ENCODE results near the gene VSTM5. TPM values are rescaled to one million over a fixed set of nuclear protein-coding genes. Genes with fewer than 3 reads are reported as not detected.

VSTM5 gene
- total RNA-seq, 1 experiment from 2014 or later: not detected

GRCh38 chr11:93814966-93815633 is 35.3 kb downstream of the VSTM5 start:
- TSS peak; percentile 5 for BruUV-seq (replicated peaks)
- ChIA-PET POLR2A (interaction anchor here (0.7 to 1.2 kb wide), 2 partner anchors 14 to 74 kb away, joined by 4 to 5 read pairs; partner anchors contain the start of genes C11orf54 and TAF1D), CTCF (no interaction called here)
- no peak overlapping the region for H3K27ac Mint-ChIP-seq (ENCODE audit: low read depth, unreplicated experiment)
- H3K27me3 Mint-ChIP-seq (ENCODE audit: insufficient read depth, unreplicated experiment): no peaks in the 10 kb centered on the region
- no peaks in the 10 kb centered on the region for H3K9me3 Mint-ChIP-seq (ENCODE audit: unreplicated experiment)
- DNase-seq (ENCODE audit: unreplicated experiment): no peak
- no peak for TF ChIP-seq CTCF (IDR thresholded peaks at IDR 0.05; ENCODE audit: unreplicated experiment)
- peaks cover 55% of the 10 kb centered on the region for H3K36me3 Mint-ChIP-seq (ENCODE audit: insufficient read depth, unreplicated experiment)
- intact Hi-C loops (cut with micrococcal nuclease): no loop called here
- no peaks in the 10 kb centered on the region for H3K4me1 Mint-ChIP-seq (ENCODE audit: insufficient read depth, unreplicated experiment)
- no peak overlapping the region for H3K4me3 Mint-ChIP-seq (ENCODE audit: unreplicated experiment)

- Mint-ChIP-seq H3K4me1 (ENCODE audit: insufficient read depth, unreplicated experiment) (no peaks in the 10 kb centered on the region), H3K27me3 (ENCODE audit: insufficient read depth, unreplicated experiment) (no peaks in the 10 kb centered on the region), H3K36me3 (ENCODE audit: insufficient read depth, unreplicated experiment) (peaks cover 62% of the 10 kb centered on the region), H3K27ac (ENCODE audit: low read depth, unreplicated experiment) (no peak overlapping the region), H3K4me3 (ENCODE audit: unreplicated experiment) (no peak overlapping the region), H3K9me3 (ENCODE audit: unreplicated experiment) (no peaks in the 10 kb centered on the region)
- BruUV-seq (replicated peaks): no TSS peak
- ChIA-PET CTCF (no interaction called here), POLR2A (interaction anchor here (0.7 to 1.2 kb wide), 2 partner anchors 13 to 72 kb away, joined by 4 to 5 read pairs; partner anchors contain the start of genes C11orf54 and TAF1D)
- no peak for DNase-seq (ENCODE audit: unreplicated experiment)
- intact Hi-C loops (cut with micrococcal nuclease): no loop called here
- TF ChIP-seq CTCF (IDR thresholded peaks at IDR 0.05; ENCODE audit: unreplicated experiment): no peak
Measured at GRCh38 chr11:93813974-93814373, 36.4 kb downstream of the VSTM5 start.

- ChIA-PET CTCF (interaction anchor here (0.6 kb wide), 1 partner anchor 816 kb away, joined by 3 read pairs; no protein-coding TSS in a partner anchor), POLR2A (interaction anchor here (1.4 to 2.7 kb wide), 2 partner anchors 13 to 24 kb away, joined by 6 to 8 read pairs; partner anchors contain the start of gene MED17)
- H3K27ac Mint-ChIP-seq (ENCODE audit: low read depth, unreplicated experiment): peak overlapping the region; percentile 51
- intact Hi-C loops (cut with micrococcal nuclease): no loop called here
- no TSS peak for BruUV-seq (replicated peaks)
- H3K36me3 Mint-ChIP-seq (ENCODE audit: insufficient read depth, unreplicated experiment): peaks cover 92% of the 10 kb centered on the region
- no peak overlapping the region for H3K4me3 Mint-ChIP-seq (ENCODE audit: unreplicated experiment)
- no peak for TF ChIP-seq CTCF (IDR thresholded peaks at IDR 0.05; ENCODE audit: unreplicated experiment)
- H3K27me3 Mint-ChIP-seq (ENCODE audit: insufficient read depth, unreplicated experiment): no peaks in the 10 kb centered on the region
- H3K9me3 Mint-ChIP-seq (ENCODE audit: unreplicated experiment): no peaks in the 10 kb centered on the region
- no peak for DNase-seq (ENCODE audit: unreplicated experiment)
- no peaks in the 10 kb centered on the region for H3K4me1 Mint-ChIP-seq (ENCODE audit: insufficient read depth, unreplicated experiment)
Measured at GRCh38 chr11:93807980-93808379, 42.4 kb downstream of the VSTM5 start.

GRCh38 chr11:93804879-93805278 is 45.5 kb downstream of the VSTM5 start:
- TF ChIP-seq CTCF (IDR thresholded peaks at IDR 0.05; ENCODE audit: unreplicated experiment): no peak
- no peak for DNase-seq (ENCODE audit: unreplicated experiment)
- BruUV-seq (replicated peaks): TSS peak; percentile 6
- H3K4me3 Mint-ChIP-seq (ENCODE audit: unreplicated experiment): no peak overlapping the region
- no peaks in the 10 kb centered on the region for H3K4me1 Mint-ChIP-seq (ENCODE audit: insufficient read depth, unreplicated experiment)
- no peaks in the 10 kb centered on the region for H3K9me3 Mint-ChIP-seq (ENCODE audit: unreplicated experiment)
- POLR2A ChIA-PET: no interaction called here
- intact Hi-C loops (cut with micrococcal nuclease): no loop called here
- H3K36me3 Mint-ChIP-seq (ENCODE audit: insufficient read depth, unreplicated experiment): peaks cover 87% of the 10 kb centered on the region
- no peak overlapping the region for H3K27ac Mint-ChIP-seq (ENCODE audit: low read depth, unreplicated experiment)
- CTCF ChIA-PET: interaction anchor here (0.6 kb wide), 1 partner anchor 376 kb away, joined by 3 read pairs; no protein-coding TSS in a partner anchor
- no peaks in the 10 kb centered on the region for H3K27me3 Mint-ChIP-seq (ENCODE audit: insufficient read depth, unreplicated experiment)

Measured in MCF 10A (cell line).